HFF-Myc (cell line): ENCODE measurements around the gene AKT2.

ENCODE experiments used
- DNase-seq: peaks from one replicate; pipeline ENCODE4 v3.0.0-alpha.2; 2011; ENCODE audit warnings: low read depth; ENCODE audit errors: extremely low read depth
- H3K4me3 ChIP-seq: replicated peaks from 2 replicates; pipeline ENCODE4 v1.5.1; 2011; ENCODE audit warnings: low read depth, mild to moderate bottlenecking, control low read depth, low read length
- CTCF ChIP-seq: IDR thresholded peaks from 2 replicates; pipeline ENCODE4 v1.5.1; 2012; ENCODE audit warnings: mild to moderate bottlenecking, low read depth, low read length, control low read depth; ENCODE audit errors: missing control alignments

AKT2 gene

GRCh38 chr19:40232949-40233810 lies 52.0 kb downstream of the AKT2 start:
- TF ChIP-seq CTCF: no peak
- no peak for DNase-seq
- H3K4me3 ChIP-seq: no peak overlapping the region

GRCh38 chr19:40232479-40232878 lies 52.7 kb downstream of the AKT2 start:
- no peak for DNase-seq
- H3K4me3 ChIP-seq: no peak overlapping the region
- TF ChIP-seq CTCF: no peak

GRCh38 chr19:40231544-40232424 lies 53.4 kb downstream of the AKT2 start:
- no peak for DNase-seq
- H3K4me3 ChIP-seq: no peak overlapping the region
- no peak for TF ChIP-seq CTCF

- TF ChIP-seq CTCF: no peak
- no peak overlapping the region for H3K4me3 ChIP-seq
- no peak for DNase-seq
Measured at GRCh38 chr19:40231057-40231456, 54.1 kb downstream of the AKT2 start.

GRCh38 chr19:40229926-40230417 lies 55.2 kb downstream of the AKT2 start:
- TF ChIP-seq CTCF: no peak
- DNase-seq: no peak
- no peak overlapping the region for H3K4me3 ChIP-seq

GRCh38 chr19:40229484-40229883 lies 55.7 kb downstream of the AKT2 start:
- no peak overlapping the region for H3K4me3 ChIP-seq
- DNase-seq: no peak
- TF ChIP-seq CTCF: no peak
